Stimulated activated CD4-positive, alpha-beta T cell treated with anti-CD3 and anti-CD28 coated beads, Interleukin-4, amount 100 ng/mL, for 24 hours (primary cell): ENCODE measurements around the gene RGL2.
"Not testable (repeated sequence)": the region's sequence is repeated elsewhere in the genome, so short reads cannot be mapped to it uniquely, and the experiment has no call there.

Experiments used
- DNase-seq: peaks from one replicate; pipeline ENCODE4 v3.0.0-alpha.2; 2020

RGL2 gene

GRCh38 chr6:33292996-33293682 is 5.6 kb downstream of the RGL2 start:
- no peak for DNase-seq

- DNase-seq, result no peak
Observed at GRCh38 chr6:33290459-33290858, 8.3 kb downstream of the RGL2 start.

GRCh38 chr6:33289784-33290315 is 8.9 kb downstream of the RGL2 start:
- DNase-seq, result no peak

GRCh38 chr6:33288921-33289783 is 9.6 kb downstream of the RGL2 start, which contains the start of the genes PFDN6 and WDR46:
TSS of gene PFDN6 (plus strand) at chr6:33289601. CDS start at chr6:33289857, 256 bp downstream.
TSS of gene WDR46 (minus strand) at chr6:33289239. CDS start at chr6:33289170, 69 bp downstream.
- DNase-seq, result peak; percentile 87

GRCh38 chr6:33288141-33288920 is 10.4 kb downstream of the RGL2 start:
- no peak for DNase-seq

- no peak for DNase-seq
Observed at GRCh38 chr6:33286946-33287914, 11.5 kb downstream of the RGL2 start.

GRCh38 chr6:33285214-33285613 is 13.5 kb downstream of the RGL2 start:
- not testable (repeated sequence) for DNase-seq

GRCh38 chr6:33280539-33280938 is 18.2 kb downstream of the RGL2 start:
- no peak for DNase-seq

GRCh38 chr6:33279971-33280511 is 18.7 kb downstream of the RGL2 start:
- no peak for DNase-seq

- DNase-seq, result no peak
Observed at GRCh38 chr6:33279257-33279695, 19.5 kb downstream of the RGL2 start.

GRCh38 chr6:33278810-33279209 is 19.9 kb downstream of the RGL2 start:
- no peak for DNase-seq

- no peak for DNase-seq
Observed at GRCh38 chr6:33278392-33278741, 20.4 kb downstream of the RGL2 start.

- DNase-seq, result peak; percentile 39
Observed at GRCh38 chr6:33277663-33278391, 20.9 kb downstream of the RGL2 start.

- peak; percentile 74 for DNase-seq
Observed at GRCh38 chr6:33276864-33277662, 21.7 kb downstream of the RGL2 start, which contains the start of gene B3GALT4. TSS of gene B3GALT4 (plus strand) at chr6:33277123. CDS start at chr6:33277420, 297 bp downstream.

GRCh38 chr6:33276581-33276863 is 22.2 kb downstream of the RGL2 start:
- no peak for DNase-seq

- DNase-seq, result not testable (repeated sequence)
Observed at GRCh38 chr6:33275795-33276580, 22.8 kb downstream of the RGL2 start.

GRCh38 chr6:33273924-33274902 is 24.5 kb downstream of the RGL2 start:
- no peak for DNase-seq
